Fibroblast of mammary gland (primary cell): ENCODE results near the gene SPI1.

Experiments
- DNase-seq: peaks from one replicate; pipeline ENCODE4 v3.0.0-alpha.2; 2010; ENCODE audit warnings: low read depth
- H3K4me3 ChIP-seq: 2 replicates; pipeline ENCODE4 v1.5.1; 2011; ENCODE audit warnings: low read depth, mild to moderate bottlenecking, low read length, moderate library complexity; ENCODE audit not compliant: control insufficient read depth
- CTCF ChIP-seq: conservative IDR thresholded peaks from 2 replicates; pipeline ENCODE4 v1.5.1; 2011; ENCODE audit warnings: low read depth, low read length, inconsistent platforms; ENCODE audit not compliant: control insufficient read depth, insufficient read depth

Gene SPI1

DNA sequence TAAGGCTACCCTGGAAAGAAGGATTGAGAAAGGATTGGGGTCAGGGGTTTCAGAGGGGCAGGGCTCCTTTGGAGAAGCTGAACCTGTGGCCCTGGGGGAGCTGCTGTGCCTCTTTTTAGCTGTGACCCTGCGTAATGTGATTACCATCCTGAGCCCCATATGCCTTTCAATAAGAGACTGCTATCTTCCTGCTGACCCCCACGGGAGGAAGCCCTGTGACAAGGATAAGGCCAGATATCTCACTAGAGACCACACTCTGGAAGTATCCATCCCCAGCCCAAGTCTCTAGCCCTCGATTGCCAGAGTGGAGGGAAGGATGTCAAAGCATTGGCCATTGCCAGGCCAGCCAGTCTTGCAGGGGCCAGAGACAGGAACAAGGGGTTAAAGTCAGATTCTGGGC is 25.2 kb upstream of the SPI1 start:
- no peak for DNase-seq
- no peak overlapping the region for H3K4me3 ChIP-seq
- TF ChIP-seq CTCF = no peak

DNA sequence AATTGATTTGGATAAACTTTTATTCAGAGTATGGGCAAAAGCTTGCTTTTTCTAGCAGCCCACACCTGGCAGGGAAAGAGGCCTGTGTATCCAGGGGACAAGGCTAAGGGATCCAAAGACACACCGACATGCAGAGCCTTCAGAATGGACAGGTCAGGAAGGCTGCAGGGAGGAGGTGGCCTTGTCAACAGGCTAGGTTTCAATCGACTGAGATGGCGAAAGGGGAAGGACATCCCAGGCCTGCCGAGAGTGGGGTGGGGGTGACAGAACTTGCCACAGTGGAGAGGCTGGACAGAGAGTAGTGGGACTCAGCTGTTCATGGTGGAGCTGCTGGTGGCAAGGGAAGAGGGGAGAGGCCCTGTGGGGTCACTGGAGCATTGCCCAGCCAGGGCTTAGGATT is 24.8 kb upstream of the SPI1 start:
- no peak overlapping the region for H3K4me3 ChIP-seq
- TF ChIP-seq CTCF = no peak
- DNase-seq = no peak

DNA sequence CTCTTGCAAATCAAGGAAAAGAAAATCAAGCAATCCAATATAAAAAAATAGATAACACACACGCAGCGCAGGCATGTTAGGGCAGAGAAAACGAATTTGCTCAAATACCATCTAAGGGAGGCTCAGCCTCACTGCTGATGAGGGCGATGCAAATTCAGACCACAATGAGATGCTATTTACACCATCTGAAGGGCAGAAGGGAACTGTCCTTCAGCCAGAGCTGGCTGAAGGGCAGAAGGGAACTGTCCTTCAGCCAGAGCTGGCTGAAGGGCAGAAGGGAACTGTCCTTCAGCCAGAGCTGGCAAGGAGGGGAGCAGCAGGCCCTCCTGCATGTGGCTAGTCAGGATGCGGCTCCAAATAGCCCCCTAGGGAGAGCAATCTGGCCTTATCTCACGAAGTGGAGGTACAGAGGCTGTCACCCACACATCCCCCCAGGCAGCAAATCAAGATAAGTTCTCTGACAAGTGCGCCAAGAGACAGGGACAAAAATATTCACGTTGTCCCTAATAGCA is 22.5 kb upstream of the SPI1 start:
- no peak for TF ChIP-seq CTCF
- no peak overlapping the region for H3K4me3 ChIP-seq
- DNase-seq = no peak

GRCh38 chr11:47399860-47400767 is 21.8 kb upstream of the SPI1 start:
- no peak for DNase-seq
- no peak for TF ChIP-seq CTCF

DNA sequence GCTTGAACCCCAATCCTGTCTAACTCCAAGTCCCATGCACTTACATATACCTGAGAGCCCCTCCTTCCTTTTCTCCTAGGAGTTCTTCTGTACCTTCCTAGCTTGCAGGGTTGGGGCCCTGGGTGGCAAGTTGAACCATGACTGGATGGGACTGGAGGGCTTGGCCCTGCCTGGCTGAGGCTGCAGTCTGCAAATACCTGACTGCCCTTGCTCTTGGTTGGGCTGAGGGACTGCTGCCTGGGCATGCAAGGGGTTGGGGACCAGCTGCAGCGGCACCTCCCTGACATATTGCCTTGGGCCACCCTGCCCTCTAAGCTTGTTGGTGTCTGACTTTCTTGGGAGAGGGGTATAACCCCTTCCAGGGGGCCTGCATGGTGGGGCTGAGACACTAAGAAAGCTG is 20.2 kb upstream of the SPI1 start:
- TF ChIP-seq CTCF = no peak

More at GRCh38 chr11:47399860-47400767, 21.8 kb upstream of the SPI1 start:
- H3K4me3 ChIP-seq = peak overlapping the region; percentile 44

GRCh38 chr11:47398011-47398410 is 19.7 kb upstream of the SPI1 start:
- TF ChIP-seq CTCF = no peak
- no peak for DNase-seq
- H3K4me3 ChIP-seq = no peak overlapping the region

More for the DNA sequence above, 20.2 kb upstream of the SPI1 start:
- no peak for DNase-seq
- no peak overlapping the region for H3K4me3 ChIP-seq

DNA sequence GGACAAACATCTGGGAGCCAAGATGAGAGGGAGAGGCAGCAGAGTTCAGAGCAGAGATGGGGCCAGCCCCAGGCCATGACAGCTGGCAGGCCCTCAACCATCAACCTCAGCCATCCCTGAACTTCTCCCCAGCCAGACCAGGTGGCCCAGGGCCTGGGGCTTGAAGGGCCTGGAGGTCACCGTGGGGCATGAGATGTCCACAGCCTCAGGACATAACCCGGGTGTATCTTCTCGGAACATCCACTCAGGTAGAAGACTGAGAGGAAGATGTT is 17.6 kb upstream of the SPI1 start:
- no peak for TF ChIP-seq CTCF
- H3K4me3 ChIP-seq = no peak overlapping the region
- no peak for DNase-seq
